Cardiac fibroblast (primary cell): Measurements from ENCODE around the gene PLPPR3.

ENCODE experiments used
- DNase-seq, 2 donors: peaks; one replicate each; pipeline versions ENCODE4 v3.0.0 to v3.0.0-alpha.2; 2010; ENCODE audit warnings: low read depth in 2 of 2
- H3K4me3 ChIP-seq, 2 donors: replicated peaks in 1 of 2; 1 replicate in 1 of 2; 2 replicates in 1 of 2; pipeline ENCODE4 v1.5.1; 2011; ENCODE audit warnings: low read depth in 2 of 2, low read length in 2 of 2, mild to moderate bottlenecking in 2 of 2, moderate library complexity in 1 of 2
- CTCF ChIP-seq: IDR thresholded peaks from one replicate; pipeline ENCODE4 v1.5.1; 2011; ENCODE audit warnings: low read depth, mild to moderate bottlenecking, low read length, inconsistent platforms

PLPPR3 gene

GRCh38 chr19:763181-763580, 58.6 kb downstream of the PLPPR3 start:
- H3K4me3 ChIP-seq, result no peak overlapping the region
- DNase-seq, result no peak
- no peak for TF ChIP-seq CTCF
